ENCODE measurements around the gene MT3. TPM values are rescaled to one million over a fixed set of nuclear protein-coding genes. Genes with fewer than 3 reads are reported as not detected.

The MT3 gene
- total RNA-seq, 1 experiment from 2014 or later, result not detected

GRCh38 chr16:56558024-56558747 is 31.1 kb upstream of the MT3 start:
- no TSS peak for BruUV-seq (replicated peaks)
- H3K4me3 Mint-ChIP-seq (ENCODE audit: unreplicated experiment), result no peak overlapping the region
- TF ChIP-seq, protein P1, sequence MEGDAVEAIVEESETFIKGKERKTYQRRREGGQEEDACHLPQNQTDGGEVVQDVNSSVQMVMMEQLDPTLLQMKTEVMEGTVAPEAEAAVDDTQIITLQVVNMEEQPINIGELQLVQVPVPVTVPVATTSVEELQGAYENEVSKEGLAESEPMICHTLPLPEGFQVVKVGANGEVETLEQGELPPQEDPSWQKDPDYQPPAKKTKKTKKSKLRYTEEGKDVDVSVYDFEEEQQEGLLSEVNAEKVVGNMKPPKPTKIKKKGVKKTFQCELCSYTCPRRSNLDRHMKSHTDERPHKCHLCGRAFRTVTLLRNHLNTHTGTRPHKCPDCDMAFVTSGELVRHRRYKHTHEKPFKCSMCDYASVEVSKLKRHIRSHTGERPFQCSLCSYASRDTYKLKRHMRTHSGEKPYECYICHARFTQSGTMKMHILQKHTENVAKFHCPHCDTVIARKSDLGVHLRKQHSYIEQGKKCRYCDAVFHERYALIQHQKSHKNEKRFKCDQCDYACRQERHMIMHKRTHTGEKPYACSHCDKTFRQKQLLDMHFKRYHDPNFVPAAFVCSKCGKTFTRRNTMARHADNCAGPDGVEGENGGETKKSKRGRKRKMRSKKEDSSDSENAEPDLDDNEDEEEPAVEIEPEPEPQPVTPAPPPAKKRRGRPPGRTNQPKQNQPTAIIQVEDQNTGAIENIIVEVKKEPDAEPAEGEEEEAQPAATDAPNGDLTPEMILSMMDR (IDR thresholded peaks at IDR 0.05; ENCODE audit: unreplicated experiment), result no peak
- ChIA-PET POLR2A (interaction anchor here (0.6 to 1.0 kb wide), 2 partner anchors 19 to 36 kb away, joined by 4 to 5 read pairs; no protein-coding TSS in a partner anchor), CTCF (interaction anchor here (0.7 to 1.2 kb wide), 2 partner anchors 13 to 591 kb away, joined by 3 read pairs; no protein-coding TSS in a partner anchor)
- peaks cover 7% of the 10 kb centered on the region for H3K9me3 Mint-ChIP-seq (ENCODE audit: unreplicated experiment)
- intact Hi-C loops (cut with micrococcal nuclease), result no loop called here
- H3K36me3 Mint-ChIP-seq (ENCODE audit: insufficient read depth, unreplicated experiment), result no peaks in the 10 kb centered on the region
- DNase-seq (ENCODE audit: unreplicated experiment), result peak; percentile 93
- H3K27me3 Mint-ChIP-seq (ENCODE audit: insufficient read depth, unreplicated experiment), result peaks cover 11% of the 10 kb centered on the region
- H3K4me1 Mint-ChIP-seq (ENCODE audit: insufficient read depth, unreplicated experiment), result peaks cover 7% of the 10 kb centered on the region
- no peak overlapping the region for H3K27ac Mint-ChIP-seq (ENCODE audit: low read depth, unreplicated experiment)

- ChIA-PET CTCF (no interaction called here), POLR2A (no interaction called here)
- H3K27me3 Mint-ChIP-seq (ENCODE audit: insufficient read depth, unreplicated experiment), result peaks cover 3% of the 10 kb centered on the region
- H3K4me1 Mint-ChIP-seq (ENCODE audit: insufficient read depth, unreplicated experiment), result peaks cover 7% of the 10 kb centered on the region
- TF ChIP-seq, protein P1 (IDR thresholded peaks at IDR 0.05; ENCODE audit: unreplicated experiment), result no peak
- H3K9me3 Mint-ChIP-seq (ENCODE audit: unreplicated experiment), result peaks cover under 1% of the 10 kb centered on the region
- H3K36me3 Mint-ChIP-seq (ENCODE audit: insufficient read depth, unreplicated experiment), result no peaks in the 10 kb centered on the region
- no TSS peak for BruUV-seq (replicated peaks)
- no peak for DNase-seq (ENCODE audit: unreplicated experiment)
- H3K4me3 Mint-ChIP-seq (ENCODE audit: unreplicated experiment), result no peak overlapping the region
- intact Hi-C loops (cut with micrococcal nuclease), result no loop called here
- no peak overlapping the region for H3K27ac Mint-ChIP-seq (ENCODE audit: low read depth, unreplicated experiment)
Measured at GRCh38 chr16:56559109-56559508, 30.2 kb upstream of the MT3 start.

DNA sequence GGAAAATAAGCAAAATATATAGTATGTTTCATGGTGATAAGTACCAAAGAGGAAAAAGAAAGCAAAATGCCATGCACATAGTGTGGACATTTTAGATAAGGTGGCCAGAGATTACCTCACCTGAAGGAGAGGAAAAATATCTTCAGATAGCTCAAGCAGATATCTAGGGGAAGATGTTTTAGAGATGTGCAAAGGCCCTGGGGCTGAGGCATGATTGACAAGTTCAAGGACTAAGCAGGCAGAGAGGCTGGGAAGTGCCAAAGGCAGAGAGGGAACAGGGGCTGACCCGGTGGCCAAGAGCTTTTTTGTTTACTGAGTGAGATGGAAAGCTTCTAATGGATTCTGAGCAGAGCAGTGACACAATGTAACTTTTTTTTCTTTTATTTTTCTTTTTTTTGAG is 28.9 kb upstream of the MT3 start:
- no TSS peak for BruUV-seq (replicated peaks)
- Mint-ChIP-seq H3K4me3 (ENCODE audit: unreplicated experiment) (no peak overlapping the region), H3K36me3 (ENCODE audit: insufficient read depth, unreplicated experiment) (no peaks in the 10 kb centered on the region), H3K4me1 (ENCODE audit: insufficient read depth, unreplicated experiment) (peaks cover 7% of the 10 kb centered on the region), H3K27me3 (ENCODE audit: insufficient read depth, unreplicated experiment) (no peaks in the 10 kb centered on the region), H3K27ac (ENCODE audit: low read depth, unreplicated experiment) (no peak overlapping the region), H3K9me3 (ENCODE audit: unreplicated experiment) (no peaks in the 10 kb centered on the region)
- intact Hi-C loops (cut with micrococcal nuclease), result no loop called here
- POLR2A ChIA-PET, result interaction anchor here (1.3 kb wide), 1 partner anchor 41 kb away, joined by 3 read pairs; no protein-coding TSS in a partner anchor
- no peak for DNase-seq (ENCODE audit: unreplicated experiment)
- TF ChIP-seq, protein P1 (IDR thresholded peaks at IDR 0.05; ENCODE audit: unreplicated experiment), result no peak
- CTCF ChIA-PET, result interaction anchor here (1.2 kb wide), 1 partner anchor 16 kb away, joined by 6 read pairs; no protein-coding TSS in a partner anchor

DNA sequence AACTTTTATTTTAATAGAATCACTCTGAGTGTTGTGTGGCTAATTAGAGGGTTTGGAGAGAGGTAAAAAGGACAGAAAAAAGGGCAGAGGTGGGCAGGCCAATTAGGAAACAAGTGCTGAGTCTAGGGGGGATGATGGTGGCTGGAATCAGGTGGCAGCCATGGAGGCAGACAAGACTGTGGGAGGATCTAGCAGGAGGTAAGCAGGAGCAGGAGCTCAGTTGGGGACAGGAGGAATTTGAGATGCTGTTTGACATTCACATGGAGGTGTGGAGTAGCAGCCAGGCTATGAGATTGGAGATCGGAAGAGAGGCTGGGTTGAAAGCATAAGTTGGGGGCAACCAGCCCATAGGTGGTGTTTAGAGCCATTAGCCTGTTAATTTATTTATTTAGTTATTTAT is 28.2 kb upstream of the MT3 start:
- no peak overlapping the region for H3K4me3 Mint-ChIP-seq (ENCODE audit: unreplicated experiment)
- BruUV-seq (replicated peaks), result no TSS peak
- H3K9me3 Mint-ChIP-seq (ENCODE audit: unreplicated experiment), result no peaks in the 10 kb centered on the region
- H3K4me1 Mint-ChIP-seq (ENCODE audit: insufficient read depth, unreplicated experiment), result peaks cover 7% of the 10 kb centered on the region
- no peaks in the 10 kb centered on the region for H3K36me3 Mint-ChIP-seq (ENCODE audit: insufficient read depth, unreplicated experiment)
- TF ChIP-seq, protein P1 (IDR thresholded peaks at IDR 0.05; ENCODE audit: unreplicated experiment), result no peak
- H3K27me3 Mint-ChIP-seq (ENCODE audit: insufficient read depth, unreplicated experiment), result peaks cover 3% of the 10 kb centered on the region
- H3K27ac Mint-ChIP-seq (ENCODE audit: low read depth, unreplicated experiment), result no peak overlapping the region
- ChIA-PET POLR2A (interaction anchor here (1.3 kb wide), 1 partner anchor 42 kb away, joined by 3 read pairs; no protein-coding TSS in a partner anchor), CTCF (interaction anchor here (0.6 to 0.8 kb wide), 3 partner anchors 47 to 533 kb away, joined by 3 to 4 read pairs (median 3); no protein-coding TSS in a partner anchor)
- intact Hi-C loops (cut with micrococcal nuclease), result no loop called here
- no peak for DNase-seq (ENCODE audit: unreplicated experiment)
